ENCODE results near the gene BOC.
A peak's percentile ranks its signal among the peaks of the same experiment; 100 is the strongest.

DNA sequence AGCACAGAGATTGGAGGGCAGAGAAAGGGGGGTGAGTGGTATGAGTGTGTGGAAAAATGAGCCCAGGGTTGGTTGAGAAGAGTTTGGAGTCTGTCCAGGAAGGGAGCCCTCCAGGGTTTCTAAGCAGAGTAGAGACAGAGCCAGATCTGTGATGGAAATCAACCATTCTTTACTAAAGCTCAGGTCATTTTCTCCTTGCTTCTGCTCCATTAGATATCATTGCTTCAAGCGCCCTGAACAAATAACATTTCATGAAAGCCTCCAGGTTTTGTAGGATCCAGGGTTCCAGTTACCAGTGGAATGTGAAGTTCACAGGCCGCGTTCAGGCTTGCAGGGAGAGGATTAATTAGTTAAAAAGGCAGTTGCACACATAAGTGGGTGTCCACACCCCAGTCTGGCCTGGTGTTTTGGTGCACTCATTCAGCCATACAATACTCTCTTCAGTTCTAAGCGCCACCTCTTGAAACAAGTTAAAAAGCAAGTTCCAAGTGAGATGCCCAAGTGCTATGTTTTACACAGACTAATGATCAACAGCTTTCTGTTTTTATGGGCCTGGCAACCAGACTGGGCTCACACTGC lies 16.4 kb upstream of the BOC start:
- TF ChIP-seq GATA2 (IDR thresholded peaks at IDR 0.05; ENCODE audit: low read depth, low read length) (peak; percentile 66), GATA3 (IDR thresholded peaks at IDR 0.05; ENCODE audit: low read depth, low read length) (no peak)
